Suprapubic skin (tissue), 4 donors: ENCODE measurements around the gene AHSG. TPM values are rescaled to one million over a fixed set of nuclear protein-coding genes. Genes with fewer than 3 reads are reported as not detected.

Source experiments
- DNase-seq, 2 donors: peaks; one replicate each; pipeline ENCODE4 v3.0.0-alpha.2; 2019; ENCODE audit warnings: low spot score in 2 of 2
- H3K27ac ChIP-seq: fragments of 200-600 bp; sonication (generic); one replicate; pipeline ENCODE4 v1.5.1; 2019
- H3K27me3 ChIP-seq: fragments of 200-600 bp; sonication (generic); one replicate; pipeline ENCODE4 v1.5.1; 2019
- H3K36me3 ChIP-seq: fragments of 200-600 bp; sonication (generic); one replicate; pipeline ENCODE4 v1.5.1; 2019
- H3K4me1 ChIP-seq: fragments of 200-600 bp; sonication (generic); one replicate; pipeline ENCODE4 v1.5.1; 2019
- H3K4me3 ChIP-seq: fragments of 200-600 bp; sonication (generic); one replicate; pipeline ENCODE4 v1.5.1; 2019; ENCODE audit warnings: mild to moderate bottlenecking
- H3K9me3 ChIP-seq: fragments of 200-600 bp; sonication (generic); one replicate; pipeline ENCODE4 v1.5.1; 2019
- EP300 ChIP-seq: sonication (generic); formaldehyde crosslinking; IDR thresholded peaks from one replicate; pipeline ENCODE4 v1.6.1; 2017; ENCODE audit warnings: antibody characterized with exemption
- POLR2A ChIP-seq, 2 donors: fragments of 450-650 bp; IDR thresholded peaks; one replicate each; pipeline ENCODE4 v1.6.1; 2017; ENCODE audit warnings: antibody characterized with exemption in 2 of 2, mild to moderate bottlenecking in 2 of 2, moderate library complexity in 2 of 2
- POLR2AphosphoS5 ChIP-seq, 3 donors: sonication (generic); formaldehyde crosslinking; IDR thresholded peaks; one replicate each; pipeline ENCODE4 v1.6.1; 2017; ENCODE audit warnings: antibody characterized with exemption in 3 of 3
- WGBS: methylation state at CpG from one replicate; pipeline ENCODE4 v1.1.5; 2018; 5-methylcytosine and 5-hydroxymethylcytosine counted together
- total RNA-seq, 4 donors: library from RNA; depleted of rRNA; stranded (reverse); fragments of >200 nt; gene quantifications; one replicate each; pipeline ENCODE4 v1.1.0, GENCODE V29; 2016
- TF ChIP-seq, protein P1 (sequence below), 2 donors: fragments of 200-600 bp in 1 of 2; fragments of 450-650 bp in 1 of 2; sonication (generic) in 1 of 2; IDR thresholded peaks; one replicate each; pipeline ENCODE4 v1.5.1; 2016 to 2019; ENCODE audit warnings: antibody characterized with exemption in 2 of 2, mild to moderate bottlenecking in 1 of 2, moderate library complexity in 1 of 2

Gene AHSG
- total RNA-seq, 4 donors from 2014 or later: 0.30 to 0.97 TPM; not detected in 2

DNA sequence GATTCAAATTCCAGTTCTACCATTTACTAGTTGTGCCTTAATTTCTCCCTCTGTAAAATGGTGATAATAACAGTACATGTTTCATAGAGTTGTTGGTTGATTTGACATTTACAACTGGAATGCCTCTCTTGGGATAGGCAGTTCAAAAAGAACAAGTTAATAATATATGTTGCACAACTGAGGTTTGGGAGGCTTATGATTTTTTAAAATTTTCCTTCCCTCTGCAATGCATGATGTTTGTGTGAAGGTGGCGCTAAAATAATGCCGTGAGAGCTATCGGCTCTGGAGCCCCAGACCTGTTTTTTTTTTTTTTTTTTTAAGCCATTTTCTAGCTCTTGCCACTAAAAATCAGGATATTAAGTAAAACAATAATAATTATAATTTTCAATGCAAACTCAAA lies 23.7 kb upstream of the AHSG start:
- peaks cover 21% of the 10 kb centered on the region for H3K36me3 ChIP-seq
- 50% methylated on average over 3 of the region's 3 CpGs for WGBS
- H3K27me3 ChIP-seq: no peaks in the 10 kb centered on the region
- no peaks in the 10 kb centered on the region for H3K9me3 ChIP-seq
- no peak for TF ChIP-seq POLR2AphosphoS5 (IDR thresholded peaks at IDR 0.05)
- H3K4me3 ChIP-seq: no peak overlapping the region
- peak overlapping the region; percentile 38 for H3K27ac ChIP-seq
- peaks cover 15% of the 10 kb centered on the region for H3K4me1 ChIP-seq
- no peak for DNase-seq

- Histone ChIP-seq H3K4me1 (peaks cover 15% of the 10 kb centered on the region), H3K4me3 (no peak overlapping the region), H3K27ac (no peak overlapping the region), H3K36me3 (peaks cover 13% of the 10 kb centered on the region), H3K9me3 (no peaks in the 10 kb centered on the region), H3K27me3 (no peaks in the 10 kb centered on the region)
- no peak for DNase-seq
- WGBS: 49% methylated on average over 5 of the region's 5 CpGs
- TF ChIP-seq, protein P1, sequence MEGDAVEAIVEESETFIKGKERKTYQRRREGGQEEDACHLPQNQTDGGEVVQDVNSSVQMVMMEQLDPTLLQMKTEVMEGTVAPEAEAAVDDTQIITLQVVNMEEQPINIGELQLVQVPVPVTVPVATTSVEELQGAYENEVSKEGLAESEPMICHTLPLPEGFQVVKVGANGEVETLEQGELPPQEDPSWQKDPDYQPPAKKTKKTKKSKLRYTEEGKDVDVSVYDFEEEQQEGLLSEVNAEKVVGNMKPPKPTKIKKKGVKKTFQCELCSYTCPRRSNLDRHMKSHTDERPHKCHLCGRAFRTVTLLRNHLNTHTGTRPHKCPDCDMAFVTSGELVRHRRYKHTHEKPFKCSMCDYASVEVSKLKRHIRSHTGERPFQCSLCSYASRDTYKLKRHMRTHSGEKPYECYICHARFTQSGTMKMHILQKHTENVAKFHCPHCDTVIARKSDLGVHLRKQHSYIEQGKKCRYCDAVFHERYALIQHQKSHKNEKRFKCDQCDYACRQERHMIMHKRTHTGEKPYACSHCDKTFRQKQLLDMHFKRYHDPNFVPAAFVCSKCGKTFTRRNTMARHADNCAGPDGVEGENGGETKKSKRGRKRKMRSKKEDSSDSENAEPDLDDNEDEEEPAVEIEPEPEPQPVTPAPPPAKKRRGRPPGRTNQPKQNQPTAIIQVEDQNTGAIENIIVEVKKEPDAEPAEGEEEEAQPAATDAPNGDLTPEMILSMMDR (IDR thresholded peaks at IDR 0.05): no peak
- no peak for TF ChIP-seq EP300
- TF ChIP-seq POLR2A (IDR thresholded peaks at IDR 0.05): no peak
- TF ChIP-seq POLR2AphosphoS5 (IDR thresholded peaks at IDR 0.05): no peak
These were observed 22.8 kb upstream of the AHSG start for GRCh38 chr3:186589856-186590579.

- Histone ChIP-seq H3K9me3 (no peaks in the 10 kb centered on the region), H3K27me3 (no peaks in the 10 kb centered on the region), H3K36me3 (peaks cover 5% of the 10 kb centered on the region), H3K4me1 (peaks cover 15% of the 10 kb centered on the region), H3K27ac (no peak overlapping the region), H3K4me3 (no peak overlapping the region)
- DNase-seq: no peak
- WGBS: 78% methylated on average over 7 of the region's 7 CpGs
- TF ChIP-seq EP300: no peak
- TF ChIP-seq, protein P1 (IDR thresholded peaks at IDR 0.05): no peak
- TF ChIP-seq POLR2A (IDR thresholded peaks at IDR 0.05): no peak
- TF ChIP-seq POLR2AphosphoS5 (IDR thresholded peaks at IDR 0.05): no peak
These were observed 22.1 kb upstream of the AHSG start for GRCh38 chr3:186590580-186591295.

- no peak for TF ChIP-seq POLR2AphosphoS5 (IDR thresholded peaks at IDR 0.05)
- TF ChIP-seq, protein P1 (IDR thresholded peaks at IDR 0.05): no peak
- no peak for TF ChIP-seq EP300
- TF ChIP-seq POLR2A (IDR thresholded peaks at IDR 0.05): no peak
- Histone ChIP-seq H3K27me3 (no peaks in the 10 kb centered on the region), H3K4me3 (no peak overlapping the region), H3K36me3 (no peaks in the 10 kb centered on the region), H3K27ac (no peak overlapping the region), H3K9me3 (no peaks in the 10 kb centered on the region), H3K4me1 (peaks cover 15% of the 10 kb centered on the region)
- no peak for DNase-seq
- WGBS: 92% methylated on average over 4 of the region's 4 CpGs
These were observed 20.2 kb upstream of the AHSG start for GRCh38 chr3:186592682-186593081.

DNA sequence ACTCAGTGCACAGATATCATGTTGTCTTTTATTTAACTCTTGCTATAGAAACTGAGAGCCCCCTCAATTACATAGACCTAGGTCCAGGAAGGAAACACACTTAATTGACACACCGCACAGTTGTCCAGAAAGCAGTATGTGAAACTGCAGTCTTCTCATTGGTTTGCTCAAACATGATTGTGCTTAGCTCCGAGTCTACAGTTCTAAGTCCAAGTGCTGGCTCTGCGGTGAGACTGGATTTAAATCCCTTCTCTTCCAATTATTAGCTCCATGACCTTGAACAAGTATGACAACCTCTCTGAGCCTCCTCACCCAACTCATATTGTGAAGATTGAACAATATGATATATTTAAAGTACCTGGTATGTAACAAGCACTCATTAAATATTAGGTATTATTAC lies 19.0 kb upstream of the AHSG start:
- Histone ChIP-seq H3K27me3 (no peaks in the 10 kb centered on the region), H3K36me3 (no peaks in the 10 kb centered on the region), H3K9me3 (no peaks in the 10 kb centered on the region), H3K4me3 (no peak overlapping the region), H3K4me1 (peaks cover 9% of the 10 kb centered on the region), H3K27ac (no peak overlapping the region)
- 97% methylated on average over 3 of the region's 3 CpGs for WGBS
- no peak for DNase-seq
- TF ChIP-seq EP300 (no peak), POLR2A (IDR thresholded peaks at IDR 0.05) (no peak)
- TF ChIP-seq, protein P1 (IDR thresholded peaks at IDR 0.05): no peak
